HG03175 (cell line): ENCODE results near the gene TNNI3.

Experiments used
- ATAC-seq: cut with Tn5 transposase; IDR thresholded peaks from one replicate; pipeline ENCODE4 v1.9.1; 2021; ENCODE audit warnings: mild to moderate bottlenecking, moderate library complexity; ENCODE audit not compliant: unreplicated experiment

TNNI3 gene

DNA sequence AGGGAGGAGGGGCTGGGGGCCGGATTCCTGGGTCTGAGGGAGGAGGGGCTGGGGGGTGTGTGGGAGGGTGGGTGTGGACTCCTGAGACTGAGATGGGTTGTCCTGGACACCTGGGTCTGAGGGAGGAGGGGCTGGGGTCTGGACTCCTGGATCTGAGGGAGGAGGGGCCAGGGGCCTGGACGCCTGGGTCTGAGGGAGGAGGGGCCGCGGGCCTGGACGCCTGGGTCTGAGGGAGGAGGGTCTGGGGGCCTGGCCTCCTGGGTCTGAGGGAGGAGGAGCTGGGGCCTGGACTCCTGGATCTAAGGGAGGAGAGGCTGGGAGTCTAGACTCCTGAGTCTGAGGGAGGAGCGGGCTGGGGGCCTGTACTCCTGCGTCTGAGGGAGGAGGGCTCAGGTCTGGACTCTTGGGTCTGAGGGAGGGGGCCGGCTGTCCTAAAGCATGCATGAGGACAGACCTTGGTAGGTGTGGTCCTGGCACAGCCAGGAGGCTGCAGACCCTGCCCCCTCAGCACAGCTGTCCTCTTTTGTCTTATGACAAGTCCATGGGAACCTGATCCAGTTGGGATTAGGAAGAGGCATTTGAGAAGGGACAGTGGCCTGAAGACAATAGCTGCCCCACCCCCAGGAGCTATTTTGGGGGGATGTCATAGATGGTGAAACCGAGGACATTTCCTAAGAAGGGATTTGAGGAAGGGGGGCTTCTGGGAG is 9.8 kb downstream of the TNNI3 start:
- no peak for ATAC-seq

DNA sequence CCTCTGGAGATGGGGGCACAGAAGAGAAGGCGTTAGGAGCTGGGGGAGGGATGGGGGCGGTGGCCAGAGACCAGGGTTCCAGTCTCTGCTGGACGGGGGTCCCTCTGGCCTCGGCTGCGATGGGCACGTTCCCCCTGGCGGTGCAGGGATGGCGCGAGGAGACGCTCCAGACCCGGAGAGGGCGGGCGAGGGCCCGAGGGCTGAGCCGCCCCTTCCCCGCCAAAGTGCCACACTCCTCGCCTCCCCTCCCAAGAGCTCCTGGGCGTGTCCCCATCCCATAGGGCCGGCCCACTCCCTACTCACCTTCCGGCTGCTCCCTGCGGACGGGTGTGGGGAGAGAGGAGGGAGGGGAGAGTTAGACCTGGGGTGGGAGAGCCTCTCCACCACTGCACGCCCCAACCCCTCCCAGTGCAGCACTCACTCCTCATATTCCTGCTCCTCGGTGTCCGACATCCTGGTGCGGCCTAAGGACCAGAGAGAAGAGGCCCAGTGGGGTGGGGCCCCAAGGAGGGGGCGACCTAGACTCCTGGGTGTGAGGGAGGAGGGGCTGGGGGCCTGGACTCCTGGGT is 10.7 kb downstream of the TNNI3 start:
- ATAC-seq: no peak

DNA sequence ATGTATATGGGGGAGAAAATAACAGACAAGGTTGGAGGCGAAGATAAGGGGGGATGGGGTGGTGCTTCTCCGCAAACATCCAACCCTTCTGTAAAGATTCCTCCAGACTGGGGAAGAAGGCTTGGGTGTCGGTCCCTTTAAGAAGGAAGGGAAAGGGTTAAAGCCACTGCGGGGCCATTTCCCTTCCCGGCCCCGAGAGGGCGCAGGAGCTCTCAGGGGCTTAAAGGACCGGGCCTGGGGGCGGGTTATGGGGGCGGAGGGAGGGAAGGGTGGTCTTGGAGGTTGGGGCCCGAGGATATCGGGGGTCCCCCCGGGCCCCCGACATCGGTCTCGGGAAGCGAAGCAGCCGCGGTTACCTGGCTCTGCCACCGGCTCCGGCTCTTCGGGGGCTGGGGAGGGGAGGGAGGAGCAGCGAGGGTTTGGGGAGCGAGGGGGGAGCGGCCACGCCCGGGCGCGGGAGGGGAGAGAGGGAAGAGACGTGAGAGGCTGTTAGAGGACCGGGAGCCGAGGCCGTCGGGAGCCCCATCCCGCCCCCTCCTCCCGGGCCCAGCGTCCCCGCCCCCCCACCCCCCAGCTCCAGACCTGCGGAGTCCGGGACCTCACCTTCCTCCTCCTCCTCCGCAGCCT is 11.3 kb downstream of the TNNI3 start:
- no peak for ATAC-seq

DNA sequence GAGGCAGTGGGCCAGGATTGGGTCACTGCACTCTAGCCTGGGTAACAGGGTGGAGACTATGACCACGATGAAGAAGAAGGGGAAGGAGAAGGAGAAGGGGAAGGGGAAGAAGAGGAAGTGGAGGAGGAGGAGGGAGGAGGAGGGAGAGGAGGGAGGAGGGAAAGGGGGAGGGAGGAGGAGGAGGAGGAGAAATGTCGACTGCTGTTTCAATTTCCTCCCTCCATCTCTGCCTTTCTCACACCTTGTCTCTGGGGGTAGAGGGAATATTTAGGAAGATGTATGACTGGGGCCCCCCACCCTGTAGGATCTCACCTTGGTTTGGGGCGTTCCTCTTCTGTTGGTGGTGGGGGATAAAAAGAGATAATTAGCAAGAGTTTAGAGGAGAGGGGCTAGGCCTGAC is 12.3 kb downstream of the TNNI3 start:
- ATAC-seq: no peak

DNA sequence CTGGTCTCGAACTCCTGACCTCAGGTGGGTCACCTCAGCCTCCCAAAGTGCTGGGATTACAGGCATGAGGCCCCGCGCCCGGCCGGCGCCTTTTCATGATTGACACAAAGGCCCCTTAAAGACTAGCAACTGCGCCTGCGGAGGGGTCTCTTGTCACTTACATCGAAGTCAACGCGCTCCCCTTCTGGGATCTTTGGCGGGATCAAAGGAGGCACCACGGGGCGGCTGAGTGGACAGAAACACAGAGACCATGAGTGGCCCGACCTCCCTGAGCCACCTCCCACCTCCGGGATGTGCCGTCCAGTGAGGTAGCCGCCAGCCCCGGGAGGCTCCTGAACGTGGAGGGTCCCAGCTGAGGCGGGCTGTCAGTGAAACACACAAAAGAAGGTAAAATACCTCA is 15.8 kb downstream of the TNNI3 start:
- no peak for ATAC-seq

DNA sequence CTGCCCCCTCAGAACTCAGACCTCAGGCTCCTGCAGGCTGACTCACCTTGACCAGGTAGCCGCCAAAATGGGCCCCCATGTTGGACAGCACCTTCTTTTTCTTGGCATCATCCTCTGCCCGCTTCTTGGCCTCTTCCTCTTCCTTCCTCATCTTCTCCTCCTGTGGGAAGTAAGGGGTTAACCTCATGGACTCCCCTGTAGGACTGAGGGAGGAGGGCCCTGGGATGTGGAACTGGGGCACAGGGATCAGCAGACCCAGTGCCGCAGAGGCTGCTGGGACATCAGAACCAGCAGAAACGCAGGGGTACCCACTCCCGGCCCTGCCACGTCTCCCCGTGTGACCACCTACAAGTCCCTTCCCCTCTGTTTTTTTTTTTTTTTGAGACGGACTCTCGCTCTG is 19.6 kb downstream of the TNNI3 start:
- ATAC-seq: no peak

DNA sequence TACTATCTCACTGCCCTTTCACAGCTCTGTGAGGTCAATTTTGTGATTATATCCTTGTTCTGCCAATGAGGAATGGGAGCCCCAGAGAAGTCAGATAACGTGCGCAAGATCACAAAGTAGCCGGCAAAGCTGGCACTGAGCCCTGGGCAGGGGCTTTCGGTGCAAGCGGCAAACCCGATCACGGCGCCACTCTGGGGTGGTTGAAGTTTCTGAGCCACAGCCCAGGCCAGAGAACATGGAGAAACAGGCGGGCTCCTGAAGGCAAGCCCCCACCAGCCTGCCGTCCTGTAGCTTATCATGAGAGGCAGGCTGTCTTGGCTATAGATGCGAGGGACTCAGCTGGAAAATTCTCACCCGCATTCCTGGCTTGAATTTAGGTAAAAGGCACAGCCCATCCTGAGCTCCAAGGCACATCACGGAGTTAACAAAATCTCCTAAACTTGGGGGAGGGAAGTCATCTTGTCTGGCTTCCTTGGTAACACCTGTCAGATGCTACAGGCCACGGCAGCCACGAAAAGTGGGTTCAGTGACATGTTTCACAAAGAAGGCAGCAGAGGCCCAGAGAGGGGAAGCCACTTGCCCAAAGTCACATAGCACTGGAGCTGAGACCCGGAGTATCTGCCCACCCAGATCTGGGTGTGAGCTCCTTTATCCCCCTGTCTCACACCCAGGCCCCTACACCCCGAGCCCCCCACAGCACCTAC is 21.0 kb downstream of the TNNI3 start:
- ATAC-seq: no peak

DNA sequence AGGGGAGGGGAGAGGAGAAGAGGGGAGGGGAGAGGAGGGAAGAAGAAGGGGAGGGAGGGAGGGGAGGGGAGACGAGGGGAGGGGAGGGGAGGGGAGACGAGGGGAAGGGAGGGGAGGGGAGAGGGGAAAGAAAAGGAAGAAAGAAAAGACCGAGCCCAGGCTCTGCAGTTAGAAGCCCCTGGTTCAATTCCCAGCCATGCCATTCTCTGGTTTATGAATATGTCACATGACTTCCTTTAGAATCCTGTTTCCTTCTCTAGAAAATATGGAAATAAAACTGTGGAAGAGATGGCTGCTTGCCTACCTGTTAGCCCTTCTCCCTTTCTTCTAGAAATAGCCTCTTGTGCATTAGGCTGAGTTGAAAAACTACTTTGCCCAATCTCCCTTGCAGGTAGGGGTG is 22.8 kb downstream of the TNNI3 start:
- ATAC-seq: no peak

DNA sequence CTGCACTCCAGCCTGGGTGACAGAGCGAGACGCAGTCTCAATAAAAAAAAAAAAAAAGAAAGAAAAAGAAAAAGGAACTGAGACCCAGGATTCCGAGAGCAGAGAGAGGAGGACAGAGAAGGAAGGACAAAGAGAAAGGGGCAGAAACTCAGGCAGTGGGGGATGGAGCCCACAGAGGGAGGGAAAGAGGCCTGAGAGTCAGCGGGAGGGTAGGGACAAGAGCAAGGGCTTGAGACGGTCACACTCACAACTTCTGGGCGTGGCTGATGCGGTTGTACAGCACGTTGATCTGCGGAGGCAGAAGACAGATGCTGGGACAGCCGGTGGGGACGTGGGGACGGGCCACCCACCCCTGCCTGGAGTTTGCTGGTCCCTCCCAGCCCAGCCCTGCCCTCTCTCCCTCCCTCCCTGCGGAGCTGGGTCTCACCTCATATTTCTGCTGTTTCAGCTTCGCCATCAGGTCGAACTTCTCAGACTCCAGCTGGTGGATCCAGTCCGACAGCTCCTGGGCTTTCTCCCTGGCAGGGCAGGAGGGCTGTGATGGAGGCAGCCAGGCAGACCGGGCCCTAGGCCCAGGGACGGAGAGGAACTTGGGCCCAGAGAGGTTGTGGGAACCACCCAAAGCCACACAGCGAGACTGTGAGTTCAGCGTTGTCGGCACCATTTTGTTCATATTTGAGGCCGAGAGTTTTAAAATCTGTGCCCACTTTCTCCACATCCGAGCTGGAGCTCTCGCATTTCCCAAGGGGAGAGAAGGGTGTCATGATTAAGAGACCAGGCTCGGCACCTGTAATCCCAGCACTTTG is 23.7 kb downstream of the TNNI3 start:
- no peak for ATAC-seq

DNA sequence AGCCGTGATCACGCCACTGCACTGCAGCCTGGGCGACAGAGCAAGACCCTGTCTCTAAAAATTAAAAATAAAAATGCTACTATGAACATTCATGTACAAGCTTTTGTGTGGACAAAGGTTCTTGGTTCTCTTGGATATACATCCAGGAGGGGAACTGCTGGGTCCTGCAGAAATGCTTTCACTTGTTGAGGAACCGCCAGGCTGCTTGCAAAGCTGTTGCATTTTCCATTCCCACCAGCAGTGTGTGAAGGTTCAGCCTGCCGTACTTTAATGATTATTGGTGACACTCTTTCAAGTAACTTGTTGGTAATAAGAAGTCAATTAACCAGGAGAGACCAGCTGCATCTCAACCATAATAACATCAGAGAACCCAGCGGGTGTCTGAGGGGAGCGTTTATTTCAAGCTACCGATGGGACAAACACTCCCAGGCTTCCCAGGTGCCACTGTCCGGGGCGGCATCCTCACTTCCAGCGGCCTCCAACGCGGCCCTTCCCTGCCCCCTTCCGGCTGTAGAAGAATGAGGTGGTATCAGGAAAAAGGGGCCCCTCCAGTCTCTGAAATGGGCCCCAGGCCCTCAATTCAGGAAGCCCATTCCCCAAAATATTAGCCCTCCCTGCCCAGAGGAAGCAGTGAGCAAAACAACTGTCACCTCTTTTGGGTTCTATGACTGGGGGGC is 24.9 kb downstream of the TNNI3 start:
- ATAC-seq: no peak

DNA sequence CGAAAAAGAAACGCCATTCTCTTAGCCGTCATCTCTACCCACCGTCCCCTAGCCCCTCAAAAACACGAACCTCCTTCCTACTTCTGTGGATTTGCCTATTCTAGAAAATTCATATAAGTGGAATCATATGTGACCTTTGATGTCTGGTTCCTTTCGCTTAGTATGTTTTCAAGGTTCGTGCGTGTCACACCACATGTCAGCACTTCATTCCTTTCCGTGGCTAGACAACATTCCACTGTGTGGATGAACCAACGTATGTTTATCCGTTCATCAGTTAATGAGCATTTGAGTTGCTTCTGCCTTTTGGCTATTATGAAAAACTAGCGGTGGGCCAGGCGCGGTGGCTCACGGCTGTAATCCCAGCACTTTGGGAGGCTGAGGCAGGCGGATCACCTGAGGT is 26.1 kb downstream of the TNNI3 start:
- ATAC-seq: no peak

DNA sequence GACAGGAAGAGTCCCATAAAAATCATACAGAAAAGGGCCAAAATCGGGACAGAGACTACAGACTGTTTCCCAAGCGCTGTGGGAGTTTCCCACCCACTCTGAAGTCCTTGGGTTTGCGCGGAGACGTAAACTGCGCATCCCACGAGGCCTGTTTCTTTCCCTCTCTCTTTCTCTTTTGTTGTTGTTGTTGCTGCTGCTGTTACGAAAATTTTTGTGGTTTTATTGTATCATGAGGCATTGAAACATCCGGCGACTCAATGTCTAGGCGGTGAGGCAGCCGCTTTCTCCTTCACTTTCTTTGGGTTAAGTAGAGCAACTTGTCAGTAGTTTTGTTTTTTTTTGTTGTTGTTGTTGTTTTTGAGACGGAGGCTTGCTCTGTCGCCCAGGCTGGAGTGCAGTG is 38.5 kb downstream of the TNNI3 start:
- ATAC-seq: no peak

DNA sequence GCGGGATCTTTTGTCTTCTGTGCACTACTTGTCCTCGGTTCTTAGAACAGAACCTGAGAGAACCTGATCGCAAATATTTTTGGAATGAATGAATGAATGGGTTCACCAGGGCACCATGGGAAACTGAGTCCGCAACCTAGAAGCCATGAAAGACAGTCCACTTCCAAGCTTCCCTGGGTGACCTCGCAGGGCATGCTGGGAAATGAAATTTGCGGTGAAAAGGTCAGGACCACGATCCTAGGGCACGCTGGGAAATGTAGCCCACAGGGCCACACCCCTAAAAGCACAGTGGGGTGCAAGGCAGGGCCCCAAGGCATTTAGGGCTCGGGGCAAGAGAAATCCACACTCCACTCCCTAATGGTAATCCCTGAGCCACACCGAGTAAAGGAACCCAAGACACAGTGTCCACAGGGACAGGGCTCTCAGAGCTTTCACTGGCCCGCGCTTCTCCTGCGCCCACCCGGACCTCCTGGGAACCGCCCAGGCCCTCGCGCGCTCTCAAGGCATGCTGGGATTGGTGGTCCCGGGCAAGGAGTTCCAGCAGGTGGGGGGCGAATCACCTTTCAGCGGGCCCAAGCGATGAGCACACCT is 39.0 kb downstream of the TNNI3 start:
- ATAC-seq: no peak

DNA sequence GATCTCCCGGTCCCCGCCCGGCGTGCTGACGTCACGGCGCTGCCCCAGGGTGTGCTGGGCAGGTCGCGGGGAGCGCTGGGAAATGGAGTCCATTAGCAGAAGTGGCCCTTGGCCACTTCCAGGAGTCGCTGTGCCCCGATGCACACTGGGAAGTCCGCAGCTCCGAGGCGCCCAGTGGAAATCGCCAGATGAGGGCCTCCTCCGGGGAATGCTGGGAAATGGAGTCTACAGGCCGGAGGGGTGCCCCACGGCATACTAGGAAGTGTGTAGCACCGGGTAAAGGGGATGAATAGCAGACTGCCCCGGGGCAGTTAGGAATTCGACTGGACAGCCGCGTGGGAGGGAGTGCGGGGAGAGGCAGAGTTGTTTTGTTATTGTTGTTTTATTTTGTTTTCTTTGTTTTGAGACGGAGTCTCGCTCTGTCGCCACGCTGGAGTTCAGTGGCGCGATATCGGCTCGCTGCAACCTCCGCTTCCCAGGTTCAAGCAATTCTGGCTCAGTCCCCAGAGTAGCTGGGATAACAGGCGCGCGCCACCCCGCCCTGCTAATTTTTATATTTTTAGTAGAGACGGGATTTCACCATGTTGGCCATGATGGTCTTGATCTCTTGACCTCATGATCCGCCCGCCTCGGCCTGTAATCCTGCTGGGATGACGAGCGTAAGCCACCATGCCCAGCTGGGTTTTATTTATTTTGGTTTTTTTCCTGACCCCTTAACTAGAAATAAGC is 39.7 kb downstream of the TNNI3 start:
- peak; percentile 89 for ATAC-seq

DNA sequence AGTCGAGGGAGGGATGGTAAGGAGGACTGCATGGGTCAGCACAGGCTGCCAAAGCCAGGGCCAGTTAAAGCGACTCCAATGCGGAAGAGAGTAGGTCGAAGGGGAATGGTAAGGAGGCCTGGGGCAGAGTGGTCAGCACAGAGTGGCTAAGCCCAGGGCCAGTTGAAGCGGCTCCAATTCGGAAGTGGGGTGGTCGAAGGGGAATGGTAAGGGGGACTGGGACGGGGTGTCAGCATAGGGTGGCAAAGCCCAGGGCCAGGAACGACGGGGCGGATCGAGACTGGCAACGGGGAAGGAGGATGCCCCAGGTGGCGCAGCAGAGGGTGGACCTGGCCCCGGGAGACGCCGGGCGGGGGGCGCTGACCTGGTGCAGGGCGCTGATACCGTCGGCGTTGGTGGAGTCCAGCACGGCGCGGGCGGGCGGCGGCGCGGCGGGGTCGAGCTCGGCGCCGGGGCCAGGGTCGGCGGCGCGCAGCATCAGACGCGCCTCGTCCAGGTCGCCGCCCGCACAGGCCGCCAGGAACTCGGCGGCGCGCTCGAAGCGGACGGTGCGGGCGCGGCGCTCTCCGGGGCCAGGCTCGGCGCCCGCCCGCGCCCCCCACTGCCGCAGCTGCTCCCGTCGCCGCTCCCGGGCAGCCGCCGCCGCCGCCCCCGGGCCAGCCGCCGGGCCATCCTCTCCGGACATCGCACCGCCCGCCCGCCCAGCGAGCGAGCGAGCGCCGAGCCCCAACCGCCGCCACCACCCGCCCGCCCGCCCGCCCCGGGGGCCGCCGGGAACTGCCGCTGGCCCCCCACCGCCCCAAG is 40.5 kb downstream of the TNNI3 start, which contains the start of gene PPP1R12C:
TSS of gene PPP1R12C (minus strand) at position 779 of the 804 bp plus-strand sequence. CDS start at position 685, 94 bp downstream.
- ATAC-seq: peak; percentile 8

DNA sequence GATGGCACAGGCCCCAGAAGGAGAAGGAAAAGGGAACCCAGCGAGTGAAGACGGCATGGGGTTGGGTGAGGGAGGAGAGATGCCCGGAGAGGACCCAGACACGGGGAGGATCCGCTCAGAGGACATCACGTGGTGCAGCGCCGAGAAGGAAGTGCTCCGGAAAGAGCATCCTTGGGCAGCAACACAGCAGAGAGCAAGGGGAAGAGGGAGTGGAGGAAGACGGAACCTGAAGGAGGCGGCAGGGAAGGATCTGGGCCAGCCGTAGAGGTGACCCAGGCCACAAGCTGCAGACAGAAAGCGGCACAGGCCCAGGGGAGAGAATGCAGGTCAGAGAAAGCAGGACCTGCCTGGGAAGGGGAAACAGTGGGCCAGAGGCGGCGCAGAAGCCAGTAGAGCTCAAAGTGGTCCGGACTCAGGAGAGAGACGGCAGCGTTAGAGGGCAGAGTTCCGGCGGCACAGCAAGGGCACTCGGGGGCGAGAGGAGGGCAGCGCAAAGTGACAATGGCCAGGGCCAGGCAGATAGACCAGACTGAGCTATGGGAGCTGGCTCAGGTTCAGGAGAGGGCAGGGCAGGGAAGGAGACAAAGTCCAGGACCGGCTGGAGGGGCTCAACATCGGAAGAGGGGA is 41.2 kb downstream of the TNNI3 start:
- ATAC-seq: no peak

DNA sequence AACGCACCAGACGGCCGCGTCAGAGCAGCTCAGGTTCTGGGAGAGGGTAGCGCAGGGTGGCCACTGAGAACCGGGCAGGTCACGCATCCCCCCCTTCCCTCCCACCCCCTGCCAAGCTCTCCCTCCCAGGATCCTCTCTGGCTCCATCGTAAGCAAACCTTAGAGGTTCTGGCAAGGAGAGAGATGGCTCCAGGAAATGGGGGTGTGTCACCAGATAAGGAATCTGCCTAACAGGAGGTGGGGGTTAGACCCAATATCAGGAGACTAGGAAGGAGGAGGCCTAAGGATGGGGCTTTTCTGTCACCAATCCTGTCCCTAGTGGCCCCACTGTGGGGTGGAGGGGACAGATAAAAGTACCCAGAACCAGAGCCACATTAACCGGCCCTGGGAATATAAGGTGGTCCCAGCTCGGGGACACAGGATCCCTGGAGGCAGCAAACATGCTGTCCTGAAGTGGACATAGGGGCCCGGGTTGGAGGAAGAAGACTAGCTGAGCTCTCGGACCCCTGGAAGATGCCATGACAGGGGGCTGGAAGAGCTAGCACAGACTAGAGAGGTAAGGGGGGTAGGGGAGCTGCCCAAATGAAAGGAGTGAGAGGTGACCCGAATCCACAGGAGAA is 42.0 kb downstream of the TNNI3 start:
- no peak for ATAC-seq
